GM21360 (cell line): ENCODE measurements around the gene MYO7B.

Experiments used
- ATAC-seq: cut with Tn5 transposase; IDR thresholded peaks from one replicate; pipeline ENCODE4 v1.9.1; 2021; ENCODE audit warnings: mild to moderate bottlenecking, moderate library complexity; ENCODE audit not compliant: unreplicated experiment

The MYO7B gene

GRCh38 chr2:127606625-127607398 is 71.3 kb downstream of the MYO7B start:
- ATAC-seq, result no peak

GRCh38 chr2:127607399-127607908 is 72.0 kb downstream of the MYO7B start:
- no peak for ATAC-seq

GRCh38 chr2:127608061-127609030 is 72.9 kb downstream of the MYO7B start:
- no peak for ATAC-seq

- no peak for ATAC-seq
These were observed 73.7 kb downstream of the MYO7B start for GRCh38 chr2:127609031-127609751.

GRCh38 chr2:127609818-127610217 is 74.3 kb downstream of the MYO7B start:
- ATAC-seq, result no peak

DNA sequence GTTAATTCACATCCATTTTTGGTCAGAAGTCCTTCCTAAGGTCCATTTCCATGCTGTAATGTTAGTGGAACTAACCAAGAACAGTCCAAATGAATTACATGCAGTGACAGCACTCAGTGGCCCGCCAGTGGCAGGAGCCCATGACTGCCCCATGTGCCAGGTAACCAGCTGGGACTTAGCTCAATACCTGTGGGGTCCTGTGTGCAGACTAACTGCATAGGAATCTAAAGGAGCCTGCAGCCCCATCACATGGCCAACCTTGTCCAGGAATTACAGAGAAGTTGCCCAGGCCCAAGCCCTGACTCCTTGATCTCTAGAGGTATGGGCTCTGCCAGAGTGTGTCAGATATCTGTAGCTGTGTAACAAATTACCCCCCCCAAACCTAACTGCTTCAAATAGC is 75.1 kb downstream of the MYO7B start:
- ATAC-seq, result no peak

- no peak for ATAC-seq
These were observed 75.8 kb downstream of the MYO7B start for GRCh38 chr2:127611076-127611925.

- ATAC-seq, result no peak
These were observed 76.8 kb downstream of the MYO7B start for GRCh38 chr2:127612111-127612822.

GRCh38 chr2:127614246-127614645 is 78.8 kb downstream of the MYO7B start:
- no peak for ATAC-seq

DNA sequence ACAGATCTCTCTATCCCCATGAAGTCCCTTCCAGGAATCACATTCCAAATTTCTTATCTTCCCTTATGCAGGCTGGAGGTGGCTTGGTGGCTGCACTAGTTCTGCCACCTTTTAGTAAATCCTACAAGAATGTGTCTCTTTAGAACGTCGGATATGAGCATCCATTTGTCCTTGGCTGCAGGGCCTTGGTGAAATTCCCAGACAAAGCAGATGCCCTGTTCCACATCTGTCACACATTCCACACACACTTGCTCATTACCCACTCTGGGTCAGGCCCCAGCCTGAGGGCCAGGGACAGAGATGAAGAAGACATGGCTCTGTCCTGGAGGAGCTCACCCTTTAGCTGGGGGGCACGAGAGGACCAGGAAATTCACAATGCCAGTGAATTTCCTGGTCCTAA is 79.2 kb downstream of the MYO7B start:
- ATAC-seq, result no peak

DNA sequence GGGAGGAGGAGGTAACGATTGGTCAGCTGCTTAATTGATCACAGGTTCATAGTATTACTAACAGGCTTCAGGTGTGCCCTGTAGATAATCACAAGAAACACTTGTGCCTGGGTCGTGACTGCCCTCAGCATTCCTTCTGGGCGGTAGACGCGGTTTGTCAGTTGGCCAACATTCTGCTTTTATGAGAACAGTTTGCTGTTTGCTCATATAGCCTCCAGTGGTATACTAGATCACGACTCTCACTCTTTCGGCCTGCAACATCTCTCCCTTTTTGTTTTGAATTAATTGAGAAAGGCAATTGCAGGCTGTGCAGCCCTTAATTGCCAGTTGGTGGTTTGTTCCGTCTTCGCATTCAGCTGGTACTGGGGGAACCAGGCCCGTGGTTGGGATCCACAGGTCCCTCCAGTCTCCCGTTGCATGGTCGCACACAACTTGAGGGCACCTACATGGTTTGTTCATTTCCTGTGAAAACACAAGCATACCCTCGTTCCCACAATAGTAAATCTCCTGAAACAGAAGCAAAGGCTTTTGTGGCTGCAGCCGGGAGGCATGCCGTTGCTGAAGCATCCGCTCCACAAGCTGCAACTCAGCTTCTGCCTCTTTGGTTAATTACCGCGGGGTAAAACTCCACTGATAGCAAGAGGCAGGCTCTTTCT is 80.2 kb downstream of the MYO7B start:
- no peak for ATAC-seq

DNA sequence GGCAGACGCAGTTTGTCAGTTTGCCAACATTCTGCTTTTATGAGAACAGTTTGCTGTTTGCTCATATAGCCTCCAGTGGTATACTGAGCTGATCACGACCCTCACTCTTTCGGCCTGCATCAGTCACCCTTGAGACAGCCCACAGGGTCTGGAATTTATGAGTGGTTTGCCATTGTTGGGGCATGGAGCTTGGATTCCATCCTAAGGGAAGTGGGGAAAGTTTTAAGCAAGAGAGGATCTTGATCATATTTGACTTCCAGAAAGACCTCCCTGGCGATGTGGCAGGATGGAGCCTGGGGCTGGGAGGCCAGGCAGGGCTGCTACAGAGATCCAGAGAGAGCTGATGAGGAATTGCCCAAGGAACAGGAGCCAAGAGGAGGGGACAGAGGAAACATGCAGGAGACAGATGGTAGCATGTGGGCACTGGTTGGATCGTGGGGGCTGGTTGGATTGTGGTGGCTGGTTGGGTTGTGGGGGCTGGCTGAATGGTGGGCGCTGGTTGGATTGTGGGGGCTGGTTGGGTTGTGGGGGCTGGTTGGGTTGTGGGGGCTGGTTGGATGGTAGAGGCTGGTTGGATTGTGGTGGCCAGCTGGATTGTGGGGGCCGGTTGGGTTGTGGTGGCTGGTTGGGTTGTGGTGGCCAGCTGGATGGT is 83.2 kb downstream of the MYO7B start:
- no peak for ATAC-seq

GRCh38 chr2:127619203-127619590 is 83.7 kb downstream of the MYO7B start:
- no peak for ATAC-seq

GRCh38 chr2:127619877-127620705 is 84.6 kb downstream of the MYO7B start:
- no peak for ATAC-seq

GRCh38 chr2:127620866-127621265 is 85.4 kb downstream of the MYO7B start:
- no peak for ATAC-seq

- ATAC-seq, result no peak
These were observed 86.5 kb downstream of the MYO7B start for GRCh38 chr2:127621981-127622431.

- ATAC-seq, result no peak
These were observed 87.3 kb downstream of the MYO7B start for GRCh38 chr2:127622561-127623387.
